ENCODE data around the gene TTC7B. TPM values are rescaled to one million over a fixed set of nuclear protein-coding genes. Genes with fewer than 3 reads are reported as not detected.

TTC7B gene
- total RNA-seq, 1 donor from 2014 or later, result 40.4 TPM

- Mint-ChIP-seq H3K4me3 (no peak overlapping the region), H3K36me3 (peaks cover 10% of the 10 kb centered on the region), H3K27me3 (no peaks in the 10 kb centered on the region), H3K27ac (no peak overlapping the region), H3K9me3 (peaks cover 5% of the 10 kb centered on the region), H3K4me1 (ENCODE audit: unreplicated experiment) (no peaks in the 10 kb centered on the region)
- no peak for TF ChIP-seq CTCF (conservative IDR thresholded peaks at IDR 0.05)
- DNase-seq (ENCODE audit: extremely low spot score, unreplicated experiment), result no peak
These were observed 65.5 kb downstream of the TTC7B start for GRCh38 chr14:90750701-90751100.

- H3K27ac Mint-ChIP-seq, result no peak overlapping the region
- no peak overlapping the region for H3K4me3 Mint-ChIP-seq
- no peaks in the 10 kb centered on the region for H3K4me1 Mint-ChIP-seq (ENCODE audit: unreplicated experiment)
- H3K27me3 Mint-ChIP-seq, result no peaks in the 10 kb centered on the region
- H3K9me3 Mint-ChIP-seq, result peaks cover 5% of the 10 kb centered on the region
- H3K36me3 Mint-ChIP-seq, result peaks cover 10% of the 10 kb centered on the region
- TF ChIP-seq CTCF (conservative IDR thresholded peaks at IDR 0.05), result no peak
- no peak for DNase-seq (ENCODE audit: extremely low spot score, unreplicated experiment)
These were observed 66.0 kb downstream of the TTC7B start for GRCh38 chr14:90750191-90750590.

- no peak overlapping the region for H3K4me3 Mint-ChIP-seq
- H3K4me1 Mint-ChIP-seq (ENCODE audit: unreplicated experiment), result no peaks in the 10 kb centered on the region
- peaks cover 5% of the 10 kb centered on the region for H3K9me3 Mint-ChIP-seq
- H3K27me3 Mint-ChIP-seq, result no peaks in the 10 kb centered on the region
- DNase-seq (ENCODE audit: extremely low spot score, unreplicated experiment), result no peak
- peaks cover 10% of the 10 kb centered on the region for H3K36me3 Mint-ChIP-seq
- no peak for TF ChIP-seq CTCF (conservative IDR thresholded peaks at IDR 0.05)
- no peak overlapping the region for H3K27ac Mint-ChIP-seq
These were observed 68.3 kb downstream of the TTC7B start for GRCh38 chr14:90747909-90748308.

- Mint-ChIP-seq H3K4me3 (no peak overlapping the region), H3K36me3 (peaks cover 3% of the 10 kb centered on the region), H3K27me3 (no peaks in the 10 kb centered on the region), H3K4me1 (ENCODE audit: unreplicated experiment) (no peaks in the 10 kb centered on the region), H3K9me3 (peaks cover 3% of the 10 kb centered on the region), H3K27ac (no peak overlapping the region)
- no peak for DNase-seq (ENCODE audit: extremely low spot score, unreplicated experiment)
- no peak for TF ChIP-seq CTCF (conservative IDR thresholded peaks at IDR 0.05)
These were observed 72.4 kb downstream of the TTC7B start for GRCh38 chr14:90743826-90744225.

- TF ChIP-seq CTCF (conservative IDR thresholded peaks at IDR 0.05), result no peak
- H3K27ac Mint-ChIP-seq, result no peak overlapping the region
- no peaks in the 10 kb centered on the region for H3K4me1 Mint-ChIP-seq (ENCODE audit: unreplicated experiment)
- no peak for DNase-seq (ENCODE audit: extremely low spot score, unreplicated experiment)
- H3K9me3 Mint-ChIP-seq, result no peaks in the 10 kb centered on the region
- no peak overlapping the region for H3K4me3 Mint-ChIP-seq
- no peaks in the 10 kb centered on the region for H3K27me3 Mint-ChIP-seq
- no peaks in the 10 kb centered on the region for H3K36me3 Mint-ChIP-seq
These were observed 72.8 kb downstream of the TTC7B start for GRCh38 chr14:90743425-90743824.

- TF ChIP-seq CTCF (conservative IDR thresholded peaks at IDR 0.05), result no peak
- DNase-seq (ENCODE audit: extremely low spot score, unreplicated experiment), result no peak
- H3K9me3 Mint-ChIP-seq, result no peaks in the 10 kb centered on the region
- H3K36me3 Mint-ChIP-seq, result no peaks in the 10 kb centered on the region
- H3K27ac Mint-ChIP-seq, result no peak overlapping the region
- no peaks in the 10 kb centered on the region for H3K4me1 Mint-ChIP-seq (ENCODE audit: unreplicated experiment)
- H3K4me3 Mint-ChIP-seq, result no peak overlapping the region
- no peaks in the 10 kb centered on the region for H3K27me3 Mint-ChIP-seq
These were observed 73.5 kb downstream of the TTC7B start for GRCh38 chr14:90742729-90743128.

Data from type B pancreatic cell (in vitro differentiated cells).